HG03354 (cell line): ENCODE data around the gene KRTAP10-11.
"Not testable (repeated sequence)": the region's sequence is repeated elsewhere in the genome, so short reads cannot be mapped to it uniquely, and the experiment has no call there.

Experiments
- ATAC-seq: cut with Tn5 transposase; IDR thresholded peaks from one replicate; pipeline ENCODE4 v1.9.1; 2021; ENCODE audit warnings: mild to moderate bottlenecking; ENCODE audit not compliant: unreplicated experiment, poor library complexity, severe bottlenecking

Gene KRTAP10-11

GRCh38 chr21:44686843-44687561 lies 40.8 kb downstream of the KRTAP10-11 start:
- ATAC-seq: no peak

GRCh38 chr21:44687671-44688070 lies 41.5 kb downstream of the KRTAP10-11 start:
- ATAC-seq: no peak

- ATAC-seq: not testable (repeated sequence)
Observed at GRCh38 chr21:44689740-44690139, 43.5 kb downstream of the KRTAP10-11 start.

- ATAC-seq: no peak
Observed at GRCh38 chr21:44691686-44692085, 45.5 kb downstream of the KRTAP10-11 start.

- ATAC-seq: no peak
Observed at GRCh38 chr21:44692798-44693512, 46.7 kb downstream of the KRTAP10-11 start.

- ATAC-seq: no peak
Observed at GRCh38 chr21:44694776-44695175, 48.6 kb downstream of the KRTAP10-11 start.

- ATAC-seq: no peak
Observed at GRCh38 chr21:44695184-44695583, 49.0 kb downstream of the KRTAP10-11 start.

GRCh38 chr21:44695641-44696040 lies 49.4 kb downstream of the KRTAP10-11 start:
- ATAC-seq: no peak

- no peak for ATAC-seq
Observed at GRCh38 chr21:44696572-44696971, 50.4 kb downstream of the KRTAP10-11 start.
